ENCODE results near the gene KCNK15.
"Not testable (repeated sequence)": the region's sequence is repeated elsewhere in the genome, so short reads cannot be mapped to it uniquely, and the experiment has no call there.

Gene KCNK15

GRCh38 chr20:44759595-44759994 lies 13.9 kb downstream of the KCNK15 start:
- no peak for FAIRE-seq

GRCh38 chr20:44761423-44761822 lies 15.8 kb downstream of the KCNK15 start:
- no peak for FAIRE-seq

GRCh38 chr20:44762466-44763140 lies 16.9 kb downstream of the KCNK15 start:
- no peak for FAIRE-seq

- FAIRE-seq = not testable (repeated sequence)
Measured at GRCh38 chr20:44763798-44764197, 18.1 kb downstream of the KCNK15 start.

- no peak for FAIRE-seq
Measured at GRCh38 chr20:44765091-44765490, 19.4 kb downstream of the KCNK15 start.

- no peak for FAIRE-seq
Measured at GRCh38 chr20:44765701-44766347, 20.2 kb downstream of the KCNK15 start.

GRCh38 chr20:44768256-44768655 lies 22.6 kb downstream of the KCNK15 start:
- no peak for FAIRE-seq

GRCh38 chr20:44768854-44769480 lies 23.3 kb downstream of the KCNK15 start:
- FAIRE-seq = no peak

- no peak for FAIRE-seq
Measured at GRCh38 chr20:44769481-44769863, 23.8 kb downstream of the KCNK15 start.

GRCh38 chr20:44770484-44771171 lies 25.0 kb downstream of the KCNK15 start:
- FAIRE-seq = no peak

- no peak for FAIRE-seq
Measured at GRCh38 chr20:44771172-44771535, 25.5 kb downstream of the KCNK15 start.

GRCh38 chr20:44772636-44773035 lies 27.0 kb downstream of the KCNK15 start:
- no peak for FAIRE-seq

- no peak for FAIRE-seq
Measured at GRCh38 chr20:44773070-44773829, 27.6 kb downstream of the KCNK15 start.

GRCh38 chr20:44776980-44777379 lies 31.3 kb downstream of the KCNK15 start:
- FAIRE-seq = no peak

GRCh38 chr20:44780226-44780625 lies 34.6 kb downstream of the KCNK15 start:
- FAIRE-seq = no peak

- FAIRE-seq = no peak
Measured at GRCh38 chr20:44781118-44781517, 35.5 kb downstream of the KCNK15 start.

GRCh38 chr20:44781791-44782190 lies 36.1 kb downstream of the KCNK15 start:
- no peak for FAIRE-seq

GRCh38 chr20:44784688-44785087 lies 39.0 kb downstream of the KCNK15 start:
- FAIRE-seq = no peak

GRCh38 chr20:44785768-44786167 lies 40.1 kb downstream of the KCNK15 start:
- FAIRE-seq = no peak

- no peak for FAIRE-seq
Measured at GRCh38 chr20:44787299-44787698, 41.6 kb downstream of the KCNK15 start.

GRCh38 chr20:44788706-44789456 lies 43.2 kb downstream of the KCNK15 start:
- FAIRE-seq = no peak

All from TTC549 (cell line).